ENCODE measurements around the gene CDH4.

DNA sequence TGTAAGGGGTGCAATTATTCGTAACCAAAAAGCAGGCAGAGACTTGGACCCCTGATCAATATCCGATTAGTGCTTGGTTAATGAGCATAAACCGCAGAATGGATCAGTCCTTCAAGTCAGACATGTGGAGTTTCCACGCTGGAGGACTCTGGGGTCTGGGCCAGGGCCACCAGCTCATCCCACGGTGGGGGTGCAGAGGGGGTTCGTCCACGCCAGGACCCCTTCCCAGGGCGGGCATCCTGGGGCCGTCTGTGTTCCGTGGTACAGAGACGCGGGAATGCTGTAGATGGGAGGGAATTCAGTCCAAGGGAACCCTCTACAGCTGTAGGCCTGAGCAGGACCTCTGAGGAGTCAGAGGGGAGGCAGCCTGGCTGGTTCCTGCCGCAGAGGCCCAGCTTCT, 615.9 kb downstream of the CDH4 start:
- TF ChIP-seq, protein P1, sequence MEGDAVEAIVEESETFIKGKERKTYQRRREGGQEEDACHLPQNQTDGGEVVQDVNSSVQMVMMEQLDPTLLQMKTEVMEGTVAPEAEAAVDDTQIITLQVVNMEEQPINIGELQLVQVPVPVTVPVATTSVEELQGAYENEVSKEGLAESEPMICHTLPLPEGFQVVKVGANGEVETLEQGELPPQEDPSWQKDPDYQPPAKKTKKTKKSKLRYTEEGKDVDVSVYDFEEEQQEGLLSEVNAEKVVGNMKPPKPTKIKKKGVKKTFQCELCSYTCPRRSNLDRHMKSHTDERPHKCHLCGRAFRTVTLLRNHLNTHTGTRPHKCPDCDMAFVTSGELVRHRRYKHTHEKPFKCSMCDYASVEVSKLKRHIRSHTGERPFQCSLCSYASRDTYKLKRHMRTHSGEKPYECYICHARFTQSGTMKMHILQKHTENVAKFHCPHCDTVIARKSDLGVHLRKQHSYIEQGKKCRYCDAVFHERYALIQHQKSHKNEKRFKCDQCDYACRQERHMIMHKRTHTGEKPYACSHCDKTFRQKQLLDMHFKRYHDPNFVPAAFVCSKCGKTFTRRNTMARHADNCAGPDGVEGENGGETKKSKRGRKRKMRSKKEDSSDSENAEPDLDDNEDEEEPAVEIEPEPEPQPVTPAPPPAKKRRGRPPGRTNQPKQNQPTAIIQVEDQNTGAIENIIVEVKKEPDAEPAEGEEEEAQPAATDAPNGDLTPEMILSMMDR (IDR thresholded peaks at IDR 0.05; ENCODE audit: insufficient read depth, low read length) = no peak
- no peak for TF ChIP-seq POLR2AphosphoS5 (IDR thresholded peaks at IDR 0.05; ENCODE audit: low read depth)
